Measurements from ENCODE around the gene IL15RA.

GRCh38 chr10:5919568-5919967, 57.8 kb downstream of the IL15RA start:
- TF ChIP-seq CTCF (IDR thresholded peaks at IDR 0.05) (no peak), POLR2A (IDR thresholded peaks at IDR 0.05) (no peak)

Measured in adrenal gland (tissue), 5 donors.